ENCODE data around the gene MN1.

MN1 gene

DNA sequence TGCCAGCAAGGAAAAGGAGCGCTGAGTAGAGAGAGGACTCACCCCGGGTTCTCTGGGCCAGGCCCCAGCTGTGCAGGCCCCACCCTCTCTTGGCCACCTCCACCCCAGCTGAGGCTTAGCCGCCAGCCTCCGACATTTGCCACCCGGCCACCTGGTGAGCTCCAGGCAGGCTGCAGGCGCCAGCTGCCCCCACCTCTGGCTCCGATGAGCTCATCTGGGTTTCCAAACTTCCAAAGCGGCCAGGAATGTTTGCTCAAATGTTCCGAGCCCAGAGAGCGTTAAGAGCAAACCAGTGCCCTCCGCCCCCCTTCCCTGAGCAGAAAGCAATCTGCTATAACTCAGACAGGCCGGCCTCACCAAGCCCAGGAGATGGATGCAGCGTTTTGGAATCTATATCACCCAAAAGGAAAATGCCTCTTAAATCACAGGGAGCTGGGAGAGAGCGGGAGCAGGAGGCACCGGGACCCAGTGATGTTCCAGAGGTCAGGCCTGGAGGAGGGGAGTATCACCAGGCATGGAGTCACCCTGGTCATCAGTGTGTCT lies 9.1 kb upstream of the MN1 start:
- Histone ChIP-seq H3F3A (ENCODE audit: control insufficient read depth, insufficient read depth) (no peaks in the 10 kb centered on the region), H3K36me3 (ENCODE audit: control insufficient read depth, low read length) (no peaks in the 10 kb centered on the region), H3K9me3 (ENCODE audit: control insufficient read depth, insufficient read depth, low read length) (no peaks in the 10 kb centered on the region), H3K4me1 (ENCODE audit: control insufficient read depth, low read length) (no peaks in the 10 kb centered on the region), H3K27ac (ENCODE audit: low read depth, low read length) (no peak overlapping the region), H4K20me1 (ENCODE audit: control insufficient read depth, insufficient read depth, low read depth, low read length) (no peaks in the 10 kb centered on the region), H3K4me3 (ENCODE audit: low read length) (no peak overlapping the region), H3K9me2 (replicated peaks; ENCODE audit: control insufficient read depth, low read length) (no peaks in the 10 kb centered on the region), H3K4me2 (ENCODE audit: low read length) (no peak overlapping the region), H3K27me3 (ENCODE audit: control insufficient read depth, low read length) (no peaks in the 10 kb centered on the region), H3K79me2 (ENCODE audit: control insufficient read depth, low read length) (no peaks in the 10 kb centered on the region)
- no peak for TF ChIP-seq CTCF (IDR thresholded peaks at IDR 0.05; ENCODE audit: low read depth, low read length, poor library complexity, severe bottlenecking)
- no peak for TF ChIP-seq EZH2phosphoT487 (IDR thresholded peaks at IDR 0.05; ENCODE audit: borderline replicate concordance, low read length)

GRCh38 chr22:27809700-27810608 lies 8.4 kb upstream of the MN1 start:
- Histone ChIP-seq H3K4me2 (ENCODE audit: low read length) (no peak overlapping the region), H3K9me3 (ENCODE audit: control insufficient read depth, insufficient read depth, low read length) (no peaks in the 10 kb centered on the region), H3K27ac (ENCODE audit: low read depth, low read length) (no peak overlapping the region), H3K9me2 (replicated peaks; ENCODE audit: control insufficient read depth, low read length) (no peaks in the 10 kb centered on the region), H3K36me3 (ENCODE audit: control insufficient read depth, low read length) (no peaks in the 10 kb centered on the region), H3K79me2 (ENCODE audit: control insufficient read depth, low read length) (no peaks in the 10 kb centered on the region), H3K4me3 (ENCODE audit: low read length) (no peak overlapping the region), H3K4me1 (ENCODE audit: control insufficient read depth, low read length) (no peaks in the 10 kb centered on the region), H3F3A (ENCODE audit: control insufficient read depth, insufficient read depth) (no peaks in the 10 kb centered on the region), H4K20me1 (ENCODE audit: control insufficient read depth, insufficient read depth, low read depth, low read length) (no peaks in the 10 kb centered on the region), H3K27me3 (ENCODE audit: control insufficient read depth, low read length) (no peaks in the 10 kb centered on the region)
- TF ChIP-seq CTCF (IDR thresholded peaks at IDR 0.05; ENCODE audit: low read depth, low read length, poor library complexity, severe bottlenecking) (no peak), EZH2phosphoT487 (IDR thresholded peaks at IDR 0.05; ENCODE audit: borderline replicate concordance, low read length) (no peak)

- Histone ChIP-seq H3K9me3 (ENCODE audit: control insufficient read depth, insufficient read depth, low read length) (no peaks in the 10 kb centered on the region), H3K4me1 (ENCODE audit: control insufficient read depth, low read length) (no peaks in the 10 kb centered on the region), H4K20me1 (ENCODE audit: control insufficient read depth, insufficient read depth, low read depth, low read length) (no peaks in the 10 kb centered on the region), H3F3A (ENCODE audit: control insufficient read depth, insufficient read depth) (no peaks in the 10 kb centered on the region), H3K36me3 (ENCODE audit: control insufficient read depth, low read length) (no peaks in the 10 kb centered on the region), H3K4me2 (ENCODE audit: low read length) (no peak overlapping the region), H3K27ac (ENCODE audit: low read depth, low read length) (no peak overlapping the region), H3K27me3 (ENCODE audit: control insufficient read depth, low read length) (no peaks in the 10 kb centered on the region), H3K4me3 (ENCODE audit: low read length) (no peak overlapping the region), H3K9me2 (replicated peaks; ENCODE audit: control insufficient read depth, low read length) (no peaks in the 10 kb centered on the region), H3K79me2 (ENCODE audit: control insufficient read depth, low read length) (no peaks in the 10 kb centered on the region)
- TF ChIP-seq EZH2phosphoT487 (IDR thresholded peaks at IDR 0.05; ENCODE audit: borderline replicate concordance, low read length) (no peak), CTCF (IDR thresholded peaks at IDR 0.05; ENCODE audit: low read depth, low read length, poor library complexity, severe bottlenecking) (no peak)
These were observed 7.7 kb upstream of the MN1 start for GRCh38 chr22:27809226-27809603.

Data from DOHH2 (cell line).